Fibroblast of skin of left quadriceps (primary cell): ENCODE measurements around the gene SRPRA.
"Not testable (repeated sequence)": the region's sequence is repeated elsewhere in the genome, so short reads cannot be mapped to it uniquely, and the experiment has no call there.

Experiments
- DNase-seq, 2 experiments: peaks; one replicate each; pipeline ENCODE4 v3.0.0-alpha.2; 2013; ENCODE audit warnings: low read depth in 2 of 2

SRPRA gene, protein sequence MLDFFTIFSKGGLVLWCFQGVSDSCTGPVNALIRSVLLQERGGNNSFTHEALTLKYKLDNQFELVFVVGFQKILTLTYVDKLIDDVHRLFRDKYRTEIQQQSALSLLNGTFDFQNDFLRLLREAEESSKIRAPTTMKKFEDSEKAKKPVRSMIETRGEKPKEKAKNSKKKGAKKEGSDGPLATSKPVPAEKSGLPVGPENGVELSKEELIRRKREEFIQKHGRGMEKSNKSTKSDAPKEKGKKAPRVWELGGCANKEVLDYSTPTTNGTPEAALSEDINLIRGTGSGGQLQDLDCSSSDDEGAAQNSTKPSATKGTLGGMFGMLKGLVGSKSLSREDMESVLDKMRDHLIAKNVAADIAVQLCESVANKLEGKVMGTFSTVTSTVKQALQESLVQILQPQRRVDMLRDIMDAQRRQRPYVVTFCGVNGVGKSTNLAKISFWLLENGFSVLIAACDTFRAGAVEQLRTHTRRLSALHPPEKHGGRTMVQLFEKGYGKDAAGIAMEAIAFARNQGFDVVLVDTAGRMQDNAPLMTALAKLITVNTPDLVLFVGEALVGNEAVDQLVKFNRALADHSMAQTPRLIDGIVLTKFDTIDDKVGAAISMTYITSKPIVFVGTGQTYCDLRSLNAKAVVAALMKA

DNA sequence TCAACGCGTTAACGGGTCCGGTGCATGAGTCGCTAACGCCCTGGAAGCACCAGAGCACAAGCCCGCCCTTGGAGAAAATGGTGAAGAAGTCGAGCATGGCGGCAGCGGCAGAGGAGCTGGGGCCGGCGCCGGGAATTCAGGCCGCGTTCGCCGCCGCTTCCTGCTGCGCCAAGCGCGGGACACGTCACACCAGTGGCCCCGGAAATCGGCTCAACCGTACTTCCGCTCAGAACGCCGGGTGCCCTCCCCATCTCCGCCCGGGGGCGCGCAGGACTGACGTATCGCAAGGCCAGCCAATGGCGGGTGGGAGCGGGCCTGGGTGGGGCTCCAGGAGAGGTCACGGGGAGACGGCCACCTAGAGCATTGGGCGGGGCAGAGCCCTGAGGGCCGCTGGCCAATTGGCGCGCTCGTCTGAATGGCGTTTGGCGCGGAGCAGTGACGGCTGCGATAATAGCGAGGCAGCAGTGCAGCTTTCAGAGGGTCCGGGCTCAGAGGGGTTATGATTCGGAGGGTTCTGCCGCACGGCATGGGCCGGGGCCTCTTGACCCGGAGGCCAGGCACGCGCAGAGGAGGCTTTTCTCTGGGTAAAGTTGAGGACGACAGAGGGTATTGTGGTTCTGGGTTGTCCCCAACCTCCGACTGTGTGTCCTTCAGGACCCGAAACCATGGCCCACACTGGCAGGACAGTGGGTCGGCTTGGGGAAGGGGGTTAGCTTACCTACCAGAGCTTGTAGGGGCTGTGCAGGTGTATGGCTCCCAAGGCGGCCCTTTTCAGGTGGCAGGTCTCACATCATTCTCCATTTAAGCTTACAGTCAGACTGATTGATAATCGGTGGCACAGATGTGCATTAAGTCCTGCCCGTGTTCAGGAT lies at the start of gene SRPRA, which contains the start of gene FOXRED1:
SRPRA (minus strand) TSS at position 188 of the 872 bp plus-strand sequence; CDS start at position 97, 91 bp downstream.
FOXRED1 (plus strand) TSS at position 447 of the 872 bp plus-strand sequence; CDS start at position 500, 53 bp downstream.
- peak; percentile 98 for DNase-seq

- DNase-seq = peak in 1 of 2 experiments; percentile 73
These were observed 49.3 kb upstream of the SRPRA start for GRCh38 chr11:126317756-126318573.

- DNase-seq = no peak
These were observed 48.7 kb upstream of the SRPRA start for GRCh38 chr11:126317432-126317755.

DNA sequence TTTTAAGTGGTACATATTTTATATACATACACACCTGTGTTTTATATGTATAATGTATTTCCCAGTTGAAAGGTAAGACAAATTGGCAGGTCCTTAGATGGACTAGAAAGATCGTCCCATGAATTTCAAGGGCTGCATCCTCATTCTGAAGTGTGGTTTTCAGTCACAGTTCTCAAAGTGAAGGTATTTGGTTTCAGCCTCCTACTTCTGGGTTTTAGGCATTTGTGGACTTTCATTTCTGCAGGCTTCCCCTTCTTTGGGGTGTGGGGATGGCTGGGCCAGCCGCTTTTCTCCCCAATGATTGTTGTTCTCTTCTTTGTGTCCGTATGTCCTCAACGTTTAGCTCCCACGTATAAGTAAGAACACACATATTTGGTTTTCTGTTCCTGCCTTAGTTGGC lies 45.1 kb upstream of the SRPRA start:
- DNase-seq = no peak

DNA sequence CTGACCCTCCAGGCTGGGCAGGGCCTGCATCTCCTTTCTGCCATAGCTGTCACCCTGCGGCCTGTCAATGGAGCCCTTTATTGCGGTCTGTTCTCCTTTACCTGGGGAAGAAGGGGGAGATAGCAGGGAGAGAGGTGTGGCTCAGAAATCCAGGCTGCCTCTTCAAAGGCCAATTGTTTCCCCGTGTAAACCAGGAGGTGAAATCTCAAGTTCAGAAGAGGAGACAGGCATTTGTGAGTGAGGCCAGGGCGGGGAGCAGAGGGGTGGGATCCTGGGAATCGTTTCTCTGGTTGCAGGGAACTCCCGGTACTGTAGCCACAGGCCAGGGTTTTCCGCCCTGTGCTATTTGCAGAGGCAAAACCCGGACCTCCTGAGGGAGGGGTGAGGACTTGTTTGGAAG lies 44.3 kb upstream of the SRPRA start:
- no peak for DNase-seq

DNA sequence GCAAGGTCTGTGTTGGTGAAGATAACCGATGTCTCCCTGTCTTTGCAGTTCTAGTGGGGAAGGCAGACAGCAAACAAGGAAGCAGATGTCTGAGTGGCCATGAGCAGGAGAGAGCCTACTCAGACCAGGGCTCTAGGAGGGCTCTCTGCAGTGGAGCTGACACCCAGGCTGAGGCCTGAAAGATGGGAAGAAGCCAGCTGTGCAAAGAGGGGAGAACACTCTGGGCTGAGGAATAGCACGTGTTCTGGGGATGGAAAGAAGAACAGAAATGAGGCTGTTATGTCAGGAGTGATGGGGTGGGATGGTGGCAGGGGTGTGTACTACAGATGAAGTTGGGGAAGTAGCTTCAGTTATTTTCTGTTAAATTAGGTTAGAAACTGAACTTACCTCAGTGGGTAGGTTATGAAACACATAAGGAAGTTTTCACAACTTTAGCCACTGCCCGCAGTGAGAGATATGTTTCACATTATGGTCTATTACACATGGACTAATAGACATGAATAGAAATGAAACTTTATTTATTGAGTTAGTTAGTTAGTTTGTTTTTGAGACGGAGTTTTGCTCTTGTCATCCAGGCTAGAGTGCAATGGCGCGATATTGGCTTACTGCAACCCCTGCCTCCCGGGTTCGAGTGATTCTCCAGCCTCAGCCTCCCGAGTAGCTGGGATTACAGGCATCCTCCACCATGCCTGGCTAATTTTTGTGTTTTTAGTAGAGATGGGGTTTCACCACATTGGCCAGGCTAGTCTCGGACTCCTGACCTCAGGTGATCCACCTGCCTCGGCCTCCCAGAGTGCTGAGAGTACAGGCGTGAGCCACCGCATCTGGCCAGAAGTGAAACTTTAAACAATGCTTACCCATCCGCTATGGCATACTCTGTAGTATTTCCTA lies 43.0 kb upstream of the SRPRA start:
- DNase-seq = no peak

DNA sequence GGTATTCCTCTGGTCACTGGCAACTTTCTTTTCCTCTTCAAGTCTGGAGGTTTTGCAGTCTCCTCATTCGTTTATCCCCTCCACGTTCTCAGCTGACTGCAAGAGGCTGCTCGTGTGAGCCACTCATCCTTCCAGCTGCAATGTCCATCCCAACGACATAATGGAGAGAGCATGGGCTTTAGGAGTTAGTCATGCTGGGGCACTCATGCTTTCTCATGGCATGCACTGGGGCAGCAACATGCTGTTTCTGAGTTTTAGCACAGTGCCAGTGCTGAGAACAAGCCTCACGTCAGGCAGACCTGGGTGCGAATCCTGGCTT lies 42.3 kb upstream of the SRPRA start:
- no peak for DNase-seq

GRCh38 chr11:126310200-126310991 lies 41.7 kb upstream of the SRPRA start:
- DNase-seq = peak in 1 of 2 experiments; percentile 44

GRCh38 chr11:126308771-126309170 lies 40.1 kb upstream of the SRPRA start:
- not testable (repeated sequence) for DNase-seq

DNA sequence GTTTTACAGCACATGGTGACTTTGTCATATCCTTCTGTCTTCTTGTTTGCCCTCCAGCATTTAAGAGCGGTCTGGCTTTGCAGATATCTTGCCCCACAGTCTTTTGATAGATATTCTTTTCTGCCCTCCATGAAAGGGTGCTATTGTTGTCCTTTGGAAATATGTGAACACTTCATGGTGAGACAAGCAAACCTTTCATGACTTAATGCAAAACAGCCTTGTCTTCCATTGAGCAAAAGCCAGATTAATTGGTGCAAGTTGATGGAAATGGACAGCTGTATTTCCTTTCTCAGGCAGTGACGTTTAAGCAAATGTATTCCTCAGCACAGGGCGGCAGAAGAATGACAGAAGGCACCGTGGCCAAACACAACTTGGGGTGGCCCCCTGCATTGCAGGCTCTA lies 39.6 kb upstream of the SRPRA start:
- no peak for DNase-seq

DNA sequence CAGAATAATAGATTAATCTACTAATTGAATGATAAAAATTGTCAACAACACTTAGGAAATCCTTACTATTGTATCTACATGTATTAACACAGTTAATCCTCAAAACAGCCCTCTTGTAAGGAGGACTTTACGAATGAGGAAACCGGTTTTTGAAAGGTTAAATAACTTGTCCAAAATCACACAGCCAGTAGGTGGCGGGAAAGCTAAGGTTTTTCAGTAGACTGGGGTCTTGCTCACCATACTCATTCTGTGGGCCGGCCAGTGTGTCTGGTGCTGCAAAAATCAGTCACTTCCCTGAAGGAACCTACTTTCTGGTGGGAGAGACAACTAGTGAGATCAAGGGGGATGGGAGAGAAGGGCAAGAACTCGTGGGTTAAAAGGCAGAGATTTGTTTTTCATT lies 39.0 kb upstream of the SRPRA start:
- DNase-seq = no peak

GRCh38 chr11:126305699-126306098 lies 37.0 kb upstream of the SRPRA start:
- no peak for DNase-seq

DNA sequence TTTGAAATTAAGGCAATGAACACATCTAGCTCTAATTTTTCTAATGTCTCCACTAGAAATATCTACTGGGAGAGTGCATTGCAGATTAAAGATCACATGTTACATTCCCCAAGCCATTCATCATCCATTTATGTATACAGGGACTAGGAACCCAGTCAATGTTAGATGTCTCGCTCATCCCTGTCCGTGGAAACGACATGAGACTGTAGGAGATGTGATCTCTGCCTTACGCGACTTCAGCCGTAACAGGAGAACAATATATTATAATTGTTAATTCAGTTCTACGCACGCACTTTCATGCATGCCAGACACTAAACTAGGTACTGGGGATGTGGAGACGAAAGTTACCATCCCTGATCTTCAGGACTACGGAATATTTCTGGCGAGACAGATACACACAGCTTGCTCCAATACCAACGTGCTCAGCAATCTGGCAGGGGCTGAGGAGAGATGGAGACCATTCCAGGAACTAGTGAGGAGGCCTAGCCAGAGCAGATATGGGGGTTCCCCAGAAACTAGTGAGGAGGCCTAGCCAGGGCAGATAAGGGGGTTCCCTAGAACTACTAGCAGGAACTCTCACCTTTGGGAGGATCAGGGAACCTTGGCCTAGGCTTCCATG lies 35.9 kb upstream of the SRPRA start:
- DNase-seq = no peak

DNA sequence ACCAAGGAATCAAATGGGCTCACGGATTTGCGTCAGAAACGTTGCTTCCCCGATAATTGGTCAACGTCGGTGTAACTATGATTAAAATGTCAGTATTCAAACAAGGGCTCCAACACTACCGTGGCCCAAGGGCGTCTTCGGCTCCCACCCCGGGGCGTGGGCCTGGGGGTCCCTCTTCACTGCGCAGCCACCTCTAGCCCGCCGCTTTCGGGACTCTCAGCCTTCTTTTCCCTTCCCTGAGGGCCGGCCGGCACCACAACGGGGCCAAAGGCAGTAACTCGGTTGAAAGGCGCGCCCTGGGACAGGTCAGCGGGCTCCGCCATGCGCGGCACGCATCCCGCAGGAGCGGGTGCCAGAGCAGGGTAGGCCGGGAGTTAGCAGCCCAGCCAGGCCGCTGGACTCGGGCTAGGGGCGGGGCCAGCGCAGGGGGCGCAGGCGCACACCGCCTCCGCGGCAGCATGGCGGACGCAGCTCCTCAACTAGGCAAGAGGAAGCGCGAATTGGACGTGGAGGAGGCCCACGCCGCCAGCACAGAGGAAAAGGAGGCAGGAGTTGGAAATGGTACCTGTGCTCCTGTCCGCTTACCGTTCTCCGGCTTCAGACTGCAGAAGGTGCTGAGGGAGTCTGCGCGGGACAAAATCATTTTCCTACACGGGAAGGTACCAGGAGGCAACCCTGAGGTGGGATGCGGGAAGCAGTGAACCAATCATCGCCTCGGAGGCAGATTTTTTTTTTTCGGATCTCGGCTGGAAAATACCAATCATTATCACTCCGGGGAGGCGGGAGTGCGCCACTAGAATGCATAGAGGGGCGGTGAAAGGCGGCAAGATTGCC lies 35.1 kb upstream of the SRPRA start, which contains the start of gene DCPS:
DCPS (plus strand) TSS at position 438 of the 834 bp plus-strand sequence; CDS start at position 459, 21 bp downstream.
- DNase-seq = peak; percentile 72 to 74

DNA sequence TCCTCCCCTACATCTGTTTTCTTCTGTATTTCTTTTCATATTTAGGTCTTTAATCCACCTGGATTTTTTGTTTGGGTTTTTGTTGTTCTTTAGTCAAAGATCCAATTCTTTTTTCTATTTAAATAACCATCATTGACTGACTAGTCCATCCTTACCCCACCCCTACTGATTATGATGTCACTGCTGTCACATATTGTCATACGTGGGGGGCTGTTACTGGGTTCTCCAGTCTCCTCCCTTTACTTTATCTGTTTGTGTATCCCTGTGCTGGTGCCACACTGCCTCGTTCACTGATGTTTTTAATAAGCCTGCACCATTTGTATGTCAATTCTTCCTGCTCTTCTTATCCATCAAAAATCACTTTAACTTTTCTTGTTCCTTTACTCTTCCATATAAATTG lies 28.3 kb upstream of the SRPRA start:
- no peak for DNase-seq

DNA sequence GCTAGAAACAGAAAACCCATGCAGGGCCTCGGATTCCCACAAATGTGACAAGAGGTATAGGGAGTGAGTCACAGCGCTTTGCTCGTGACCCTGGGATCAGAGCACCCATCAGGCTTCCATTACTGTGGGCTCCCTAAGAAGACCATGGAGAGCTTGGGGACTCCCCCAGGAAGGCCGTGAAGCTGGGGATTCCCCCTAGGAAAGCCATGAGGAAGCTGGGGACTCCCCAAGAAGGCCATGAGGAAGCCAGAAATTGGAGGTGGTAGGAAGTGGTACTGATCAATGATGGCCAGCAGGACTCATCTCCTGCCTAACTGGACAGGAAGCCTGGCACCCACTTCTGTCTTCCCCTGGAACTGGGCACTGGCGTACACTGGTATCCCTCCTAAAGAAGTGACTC lies 25.0 kb upstream of the SRPRA start:
- DNase-seq = no peak

DNA sequence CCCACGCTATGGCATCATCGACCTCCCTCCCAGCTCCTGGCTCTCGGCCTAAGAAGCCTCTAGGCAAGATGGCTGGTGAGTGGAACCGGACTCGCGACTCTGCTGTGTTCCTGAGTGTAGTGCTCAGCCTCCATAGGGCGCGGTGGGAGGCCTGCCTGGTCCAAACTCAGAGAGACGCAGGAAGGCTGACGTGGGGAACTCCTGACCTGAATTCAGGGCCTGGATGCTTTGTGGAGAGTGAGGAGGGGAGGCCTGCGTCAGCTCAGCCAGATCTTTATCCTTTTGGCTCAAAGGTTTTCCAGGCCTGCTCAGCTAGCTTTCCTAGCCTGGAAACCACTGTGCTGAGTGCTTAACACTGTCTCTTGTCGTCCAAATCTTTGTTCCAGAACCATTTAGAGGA lies 22.2 kb upstream of the SRPRA start:
- DNase-seq = no peak

DNA sequence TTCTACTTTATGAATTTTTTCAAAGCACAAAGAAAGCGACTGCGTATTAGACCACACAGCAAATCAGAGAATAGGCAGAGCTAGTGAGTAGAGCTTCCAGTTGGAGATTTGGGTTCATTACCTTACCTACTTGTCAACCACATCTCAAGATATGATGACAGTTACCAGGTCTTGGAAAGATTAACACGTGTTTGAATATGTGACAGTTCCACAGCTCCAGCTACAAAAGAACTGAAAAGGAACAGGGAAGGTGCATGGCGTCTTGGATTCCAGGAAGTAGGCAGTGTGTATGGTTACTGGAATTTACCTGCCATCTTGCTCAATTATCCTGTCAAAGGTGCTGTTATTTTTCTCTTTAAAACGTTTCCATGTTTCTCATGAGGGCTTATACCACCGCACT lies 19.5 kb upstream of the SRPRA start:
- DNase-seq = no peak
